AG04450 (cell line): ENCODE data around the gene DYNLT2. TPM values are rescaled to one million over a fixed set of nuclear protein-coding genes. Genes with fewer than 3 reads are reported as not detected.

Experiments used
- CTCF ChIA-PET: fragments of 300-600, 350-600 bp; formaldehyde crosslinking; extraction: SDS; loops from one replicate; lab custom pipeline; 2022; ENCODE audit warnings: antibody characterized with exemption, inconsistent platforms; lab: Charles Lee
- POLR2A ChIA-PET: fragments of 350-600 bp; formaldehyde crosslinking; extraction: SDS; loops from one replicate; lab custom pipeline; 2021; ENCODE audit warnings: antibody characterized with exemption, inconsistent platforms; lab: Yijun Ruan, JAX
- DNase-seq: peaks from one replicate; pipeline ENCODE4 v3.0.0-alpha.2; 2011; ENCODE audit warnings: low read depth, low spot score
- H3K27ac ChIP-seq: one replicate; pipeline ENCODE4 v1.5.1; 2012; ENCODE audit warnings: low read depth, low read length, control low read depth
- H3K27me3 ChIP-seq: one replicate; pipeline ENCODE4 v1.6.0; 2012; ENCODE audit warnings: low read length; ENCODE audit not compliant: control insufficient read depth, insufficient read depth
- H3K4me3 ChIP-seq: 2 replicates; pipeline ENCODE4 v1.5.1; 2011; ENCODE audit warnings: mild to moderate bottlenecking, low read depth, low read length, control low read depth
- H3K9me3 ChIP-seq: 2 replicates; pipeline ENCODE4 v1.5.1; 2012; ENCODE audit warnings: low read length; ENCODE audit not compliant: control insufficient read depth, insufficient read depth
- polyA plus RNA-seq: library from polyadenylated mRNA; depleted of rRNA; stranded (reverse); fragments of >200 nt; gene quantifications from 2 replicates; pipeline ENCODE4 v1.2.3, GENCODE V29; 2011
- TF ChIP-seq, protein P1 (sequence below): IDR thresholded peaks from 2 replicates; pipeline ENCODE4 v1.5.1; 2011; ENCODE audit warnings: low read depth, low read length, control low read depth, inconsistent platforms

Gene DYNLT2
- polyA plus RNA-seq, 1 experiment = 0.64 TPM

DNA sequence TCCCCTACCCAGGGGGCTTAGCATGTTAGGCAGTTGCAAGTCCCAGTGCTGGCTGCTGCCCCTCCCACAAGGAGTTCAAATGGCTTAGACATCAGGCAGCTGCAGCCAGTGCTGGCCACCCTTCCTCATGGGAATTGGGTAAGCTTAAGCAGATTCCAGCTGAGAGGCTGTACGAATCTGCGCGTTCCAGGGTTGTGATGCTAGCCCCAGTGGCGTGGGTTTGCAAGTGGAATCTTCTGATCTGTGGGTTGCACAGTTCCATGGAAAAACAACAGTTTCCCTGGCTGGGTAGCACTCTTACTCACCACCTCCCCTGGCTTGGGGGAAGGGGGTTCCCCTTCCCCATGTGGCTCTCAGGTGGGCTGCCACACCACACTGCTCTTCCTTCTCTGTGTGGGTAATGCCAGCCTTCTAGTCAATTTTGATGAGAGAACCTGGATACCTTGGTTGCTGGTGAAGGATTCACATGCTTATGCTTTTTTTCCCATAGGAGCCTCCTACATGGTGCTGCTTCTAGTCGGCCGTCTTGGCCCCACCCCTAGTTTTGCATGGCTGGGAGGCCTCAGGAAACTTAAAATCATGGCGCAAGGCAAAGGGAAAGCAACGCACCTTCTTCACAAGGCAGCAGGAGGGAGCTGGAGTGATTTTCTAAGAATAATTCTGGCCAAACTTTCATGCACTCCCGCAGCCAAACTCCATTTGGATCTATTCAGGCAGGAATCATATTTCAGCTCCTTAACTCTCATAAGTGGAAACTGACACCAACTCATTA lies 13.0 kb downstream of the DYNLT2 start:
- TF ChIP-seq, protein P1, sequence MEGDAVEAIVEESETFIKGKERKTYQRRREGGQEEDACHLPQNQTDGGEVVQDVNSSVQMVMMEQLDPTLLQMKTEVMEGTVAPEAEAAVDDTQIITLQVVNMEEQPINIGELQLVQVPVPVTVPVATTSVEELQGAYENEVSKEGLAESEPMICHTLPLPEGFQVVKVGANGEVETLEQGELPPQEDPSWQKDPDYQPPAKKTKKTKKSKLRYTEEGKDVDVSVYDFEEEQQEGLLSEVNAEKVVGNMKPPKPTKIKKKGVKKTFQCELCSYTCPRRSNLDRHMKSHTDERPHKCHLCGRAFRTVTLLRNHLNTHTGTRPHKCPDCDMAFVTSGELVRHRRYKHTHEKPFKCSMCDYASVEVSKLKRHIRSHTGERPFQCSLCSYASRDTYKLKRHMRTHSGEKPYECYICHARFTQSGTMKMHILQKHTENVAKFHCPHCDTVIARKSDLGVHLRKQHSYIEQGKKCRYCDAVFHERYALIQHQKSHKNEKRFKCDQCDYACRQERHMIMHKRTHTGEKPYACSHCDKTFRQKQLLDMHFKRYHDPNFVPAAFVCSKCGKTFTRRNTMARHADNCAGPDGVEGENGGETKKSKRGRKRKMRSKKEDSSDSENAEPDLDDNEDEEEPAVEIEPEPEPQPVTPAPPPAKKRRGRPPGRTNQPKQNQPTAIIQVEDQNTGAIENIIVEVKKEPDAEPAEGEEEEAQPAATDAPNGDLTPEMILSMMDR = no peak
- ChIA-PET CTCF (no interaction called here), POLR2A (interaction anchor here (0.6 kb wide), 1 partner anchor 120 kb away, joined by 7 read pairs; no protein-coding TSS in a partner anchor)
- Histone ChIP-seq H3K9me3 (no peaks in the 10 kb centered on the region), H3K27ac (no peak overlapping the region), H3K4me3 (no peak overlapping the region), H3K27me3 (peaks cover 5% of the 10 kb centered on the region)
- DNase-seq = no peak

DNA sequence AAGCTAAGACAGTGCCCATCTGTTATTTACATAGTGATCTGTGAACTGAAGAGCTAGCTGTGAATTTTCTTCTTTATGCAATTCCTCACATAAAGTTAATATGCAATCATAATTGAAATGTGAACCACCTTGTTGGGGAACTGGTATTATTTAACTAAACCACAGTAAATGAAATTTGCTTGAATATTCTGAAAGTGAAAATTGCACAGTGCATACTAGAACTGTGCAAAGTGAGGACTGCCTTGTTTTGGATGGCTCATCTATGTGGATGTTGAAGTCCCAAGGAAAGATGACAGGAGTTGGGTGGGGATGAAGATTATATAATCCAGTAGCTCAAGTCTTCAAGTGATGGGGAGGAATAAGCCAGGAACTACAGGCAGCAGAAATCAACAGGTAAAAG lies 21.4 kb downstream of the DYNLT2 start:
- H3K27me3 ChIP-seq = no peaks in the 10 kb centered on the region
- POLR2A ChIA-PET = no interaction called here
- H3K9me3 ChIP-seq = no peaks in the 10 kb centered on the region; the same call in 1 of the 2 replicates
- H3K4me3 ChIP-seq = no peak overlapping the region
- TF ChIP-seq, protein P1 = no peak
- CTCF ChIA-PET = interaction anchor here (0.7 kb wide), 1 partner anchor 479 kb away, joined by 18 read pairs; no protein-coding TSS in a partner anchor
- no peak overlapping the region for H3K27ac ChIP-seq
- DNase-seq = no peak

DNA sequence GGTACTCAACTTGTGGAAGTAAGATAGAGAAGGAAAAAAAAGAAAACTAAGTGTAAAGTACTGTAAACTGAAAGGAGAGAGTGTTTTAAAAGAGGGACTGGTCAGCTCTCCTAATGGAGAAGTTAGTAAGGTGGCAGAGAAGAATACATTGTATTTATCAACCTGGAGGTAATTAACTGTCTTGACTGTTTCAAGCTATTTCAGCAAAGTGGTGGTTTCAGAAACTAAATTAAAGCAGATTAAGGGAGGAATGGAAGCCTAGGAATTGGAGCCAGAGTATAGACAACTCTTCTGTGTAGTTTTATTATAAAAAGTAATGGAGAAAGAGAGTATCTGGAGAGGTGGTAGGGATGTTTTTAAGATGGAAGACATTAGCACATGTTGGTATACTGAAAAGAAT lies 24.4 kb downstream of the DYNLT2 start:
- H3K4me3 ChIP-seq = no peak overlapping the region
- TF ChIP-seq, protein P1 = no peak
- no peak overlapping the region for H3K27ac ChIP-seq
- H3K9me3 ChIP-seq = no peaks in the 10 kb centered on the region; the same call in 1 of the 2 replicates
- DNase-seq = no peak
- H3K27me3 ChIP-seq = no peaks in the 10 kb centered on the region
- CTCF ChIA-PET = interaction anchor here (1.8 kb wide), 1 partner anchor 105 kb away, joined by 5 read pairs; no protein-coding TSS in a partner anchor
- POLR2A ChIA-PET = no interaction called here

DNA sequence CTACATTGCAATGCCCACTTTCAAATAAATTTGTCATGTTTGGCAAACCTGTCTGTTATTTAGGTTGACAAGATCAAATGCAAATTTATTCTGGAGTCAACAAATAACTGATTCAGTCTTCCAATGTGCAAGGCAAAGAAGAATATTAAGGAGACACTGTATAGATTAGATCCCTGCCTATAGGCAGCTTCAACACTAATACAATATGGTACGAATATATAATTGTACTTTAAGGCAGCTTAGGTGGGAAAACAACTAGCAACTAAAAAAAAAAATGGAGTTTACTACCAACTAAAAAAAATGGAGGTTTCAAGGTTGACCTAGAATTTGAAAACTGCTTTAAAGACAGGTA lies 25.3 kb downstream of the DYNLT2 start:
- H3K27ac ChIP-seq = no peak overlapping the region
- H3K4me3 ChIP-seq = no peak overlapping the region
- ChIA-PET POLR2A (interaction anchor here (1.2 kb wide), 1 partner anchor 24 kb away, joined by 6 read pairs; no protein-coding TSS in a partner anchor), CTCF (interaction anchor here (1.8 kb wide), 1 partner anchor 106 kb away, joined by 5 read pairs; no protein-coding TSS in a partner anchor)
- DNase-seq = no peak
- TF ChIP-seq, protein P1 = no peak
- no peaks in the 10 kb centered on the region; the same call in 1 of the 2 replicates for H3K9me3 ChIP-seq
- H3K27me3 ChIP-seq = no peaks in the 10 kb centered on the region
